K562 (cell line): Measurements from ENCODE around the gene GNAS-AS1. TPM values are rescaled to one million over a fixed set of nuclear protein-coding genes. Genes with fewer than 3 reads are reported as not detected.

Source experiments
- ATAC-seq: fragments of 200-7000 bp; cut with Tn5 transposase; 3 replicates; pipeline ENCODE4 v1.9.1; 2020; ENCODE audit warnings: moderate library complexity
- BruUV-seq: library from RNA; stranded (reverse); fragments of 400-500 nt; replicated peaks from 2 replicates; lab custom pipeline; 2021; lab: Mats Ljungman, UMichigan
- CTCF ChIA-PET: fragments of 300-600 bp; formaldehyde crosslinking; extraction: SDS; loops from one replicate; lab custom pipeline; 2021; ENCODE audit warnings: low intra/inter-chr PET ratio; lab: Yijun Ruan, JAX
- POLR2A ChIA-PET: fragments of 300-600, 350-650 bp; sonication (Branson Sonifier 250); formaldehyde crosslinking; extraction: SDS; loops from one replicate; lab custom pipeline; 2021; ENCODE audit warnings: antibody characterized with exemption, inconsistent platforms; lab: Yijun Ruan, JAX
- DNase-seq, 4 experiments: peaks; one replicate each; pipeline versions ENCODE4 v3.0.0 to v3.0.0-alpha.2; 2011 to 2018; ENCODE audit warnings: low spot score in 3 of 4, mixed read lengths in 3 of 4; ENCODE audit errors: extremely low read depth in 1 of 4
- FAIRE-seq: peaks from 2 replicates; lab custom pipeline; 2011; peaks lifted over from hg19 to GRCh38; lab: Jason Lieb, UNC
- H2AFZ ChIP-seq: 2 replicates; pipeline ENCODE4 v1.6.0; 2011; ENCODE audit warnings: low read depth, low read length, control low read depth, inconsistent platforms
- H3K27ac ChIP-seq: fragments of 200-600 bp; 3 replicates; pipeline ENCODE4 v1.8.0; 2011; ENCODE audit warnings: low read depth, mild to moderate bottlenecking, control low read depth, inconsistent platforms, low read length, moderate library complexity, mixed read lengths; ENCODE audit errors: extremely low read depth
- H3K27me3 ChIP-seq, 2 experiments: fragments of 300-600 bp in 1 of 2; 2 replicates in 1 of 2; 3 replicates in 1 of 2; pipeline versions ENCODE4 v1.6.0 to v1.8.0; 2011; ENCODE audit warnings: inconsistent platforms in 2 of 2, low read length in 2 of 2, mild to moderate bottlenecking in 1 of 2, mixed read lengths in 1 of 2, moderate library complexity in 1 of 2; ENCODE audit not compliant: control insufficient read depth in 2 of 2, insufficient read depth in 2 of 2
- H3K36me3 ChIP-seq: fragments of 300-600 bp; 3 replicates; pipeline ENCODE4 v1.8.0; 2011; ENCODE audit warnings: mild to moderate bottlenecking, low read length, inconsistent platforms; ENCODE audit not compliant: control insufficient read depth, insufficient read depth
- H3K4me1 ChIP-seq, 2 experiments: fragments of 200-600 bp in 1 of 2; replicated peaks in 1 of 2; 2 replicates in 1 of 2; 3 replicates in 1 of 2; pipeline versions ENCODE4 v1.5.1 to v1.8.0; 2011; ENCODE audit warnings: inconsistent platforms in 2 of 2, low read length in 2 of 2, mild to moderate bottlenecking in 1 of 2, mixed read lengths in 1 of 2, moderate library complexity in 1 of 2; ENCODE audit not compliant: control insufficient read depth in 2 of 2, insufficient read depth in 2 of 2
- H3K4me2 ChIP-seq: 2 replicates; pipeline ENCODE4 v1.6.1; 2011; ENCODE audit warnings: low read length, control low read depth, inconsistent platforms, mixed read lengths; ENCODE audit not compliant: insufficient read depth
- H3K4me3 ChIP-seq: fragments of 200-600 bp; sonication (generic), shearing (Covaris generic); 2 replicates; pipeline ENCODE4 v1.5.1; 2016; ENCODE audit warnings: control low read depth, inconsistent platforms
- H3K79me2 ChIP-seq: fragments of 200-600 bp; 3 replicates; pipeline ENCODE4 v1.8.0; 2011; ENCODE audit warnings: low read length, inconsistent platforms; ENCODE audit not compliant: control insufficient read depth, insufficient read depth
- H3K9ac ChIP-seq, 2 experiments: 2 replicates each; pipeline versions ENCODE4 v1.6.0 to v1.6.1; 2011; ENCODE audit warnings: low read depth in 2 of 2, low read length in 2 of 2, control low read depth in 1 of 2, inconsistent platforms in 1 of 2, mild to moderate bottlenecking in 1 of 2, mixed read lengths in 1 of 2; ENCODE audit not compliant: insufficient read depth in 1 of 2
- H3K9me1 ChIP-seq: one replicate; pipeline ENCODE4 v1.6.0; 2011; ENCODE audit warnings: inconsistent platforms, mild to moderate bottlenecking, low read length, moderate library complexity; ENCODE audit not compliant: control insufficient read depth, insufficient read depth
- H3K9me3 ChIP-seq: replicated peaks from 2 replicates; pipeline ENCODE4 v1.5.1; 2011; ENCODE audit warnings: low read depth, low read length, inconsistent platforms; ENCODE audit not compliant: control insufficient read depth, insufficient read depth
- H4K20me1 ChIP-seq: replicated peaks from 2 replicates; pipeline ENCODE4 v1.6.1; 2011; ENCODE audit warnings: low read length, inconsistent platforms, mixed read lengths; ENCODE audit not compliant: control insufficient read depth, insufficient read depth
- BHLHE40 ChIP-seq: IDR thresholded peaks from 2 replicates; pipeline ENCODE4 v1.6.1; 2011; ENCODE audit warnings: low read length, improper control_type of control experiment
- CBX1 ChIP-seq: sonication (generic); IDR thresholded peaks from 2 replicates; pipeline ENCODE4 v1.6.1; 2016; ENCODE audit warnings: antibody characterized with exemption, low read depth, mild to moderate bottlenecking
- MTA3 ChIP-seq: fragments of 450-650 bp; formaldehyde crosslinking; IDR thresholded peaks from 2 replicates; pipeline ENCODE4 v1.6.1; 2017; ENCODE audit warnings: mild to moderate bottlenecking, borderline replicate concordance
- MYC ChIP-seq, 2 experiments: fragments of 250-450 bp in 1 of 2; sonication (Bioruptor Pico) in 1 of 2; IDR thresholded peaks; 2 replicates each; pipeline versions ENCODE4 v1.5.1 to v1.6.1; 2012 to 2021; ENCODE audit warnings: low read depth in 2 of 2, borderline replicate concordance in 1 of 2, improper control_type of control experiment in 1 of 2, low read length in 1 of 2, mild to moderate bottlenecking in 1 of 2, moderate library complexity in 1 of 2
- NFXL1 ChIP-seq: fragments of 450-650 bp; formaldehyde crosslinking; IDR thresholded peaks from 2 replicates; pipeline ENCODE4 v1.4.0; 2021; ENCODE audit warnings: mild to moderate bottlenecking
- PBX2 ChIP-seq, 2 experiments: IDR thresholded peaks in 1 of 2; conservative IDR thresholded peaks in 1 of 2; 2 replicates each; pipeline ENCODE4 v1.6.1; 2016; ENCODE audit warnings: low read depth in 2 of 2, mild to moderate bottlenecking in 1 of 2, missing compliant biosample characterization in 1 of 2, missing genetic modification characterization in 1 of 2, moderate library complexity in 1 of 2
- RAD21 ChIP-seq, 2 experiments: fragments of 250-450 bp in 1 of 2; fragments of 450-650 bp in 1 of 2; sonication (Bioruptor Pico) in 1 of 2; formaldehyde crosslinking in 1 of 2; IDR thresholded peaks in 1 of 2; conservative IDR thresholded peaks in 1 of 2; 2 replicates each; pipeline versions ENCODE4 v1.4.0 to v1.8.0; 2020 to 2022; ENCODE audit warnings: mild to moderate bottlenecking in 2 of 2, moderate library complexity in 1 of 2
- TAF7 ChIP-seq: fragments of 450-650 bp; IDR thresholded peaks from 2 replicates; pipeline ENCODE4 v1.6.1; 2016; ENCODE audit warnings: missing genetic modification characterization, missing compliant biosample characterization
- UBTF ChIP-seq, 2 experiments: IDR thresholded peaks; 2 replicates each; pipeline ENCODE4 v1.6.1; 2012; ENCODE audit warnings: improper control_type of control experiment in 2 of 2, low read depth in 2 of 2, low read length in 2 of 2, borderline replicate concordance in 1 of 2
- ZNF280B ChIP-seq: fragments of 250-450 bp; sonication (Bioruptor Pico); IDR thresholded peaks from 2 replicates; pipeline ENCODE4 v1.5.1; 2021; ENCODE audit warnings: mild to moderate bottlenecking
- ZNF431 ChIP-seq: sonication (generic); formaldehyde crosslinking; IDR thresholded peaks from 2 replicates; pipeline ENCODE4 v1.8.0; 2022; ENCODE audit warnings: mild to moderate bottlenecking, missing genetic modification reagents
- WGBS: fragments of 100-300 bp; shearing (Covaris generic); methylation state at CpG from one replicate; pipeline ENCODE4 v1.1.6; 2016; ENCODE audit warnings: low coverage, mixed read lengths; ENCODE audit not compliant: insufficient coverage; ENCODE audit errors: missing lambda C conversion rate; 5-methylcytosine and 5-hydroxymethylcytosine counted together
- in situ Hi-C: fragments of 300-500 bp; cut with MboI; formaldehyde crosslinking; loops from 4 replicates; pipeline ENCODE4 v1.15.0; 2018; ENCODE audit warnings: inconsistent platforms, mixed read lengths
- intact Hi-C: fragments of 100-400 bp; cut with micrococcal nuclease; formaldehyde crosslinking; loops from 2 replicates; pipeline ENCODE4 v1.14.2; 2022
- polyA plus RNA-seq, 8 experiments: library from polyadenylated mRNA; depleted of rRNA in 4 of 8; stranded (reverse) in 5 of 8; unstranded in 3 of 8; fragments of >200 nt; fragmentation: Nextera tagmentation in 2 of 8; fragmentation: Illumina TruSeq in 1 of 8; extraction: Ambion mirVana in 2 of 8; extraction: Trizol in 1 of 8; gene quantifications; 2 replicates each; pipeline versions ENCODE4 v1.2.1 to v1.2.3, GENCODE V29; 2011 to 2014; ENCODE audit warnings: inconsistent platforms in 1 of 8, missing spikeins in 1 of 8
- total RNA-seq, 7 experiments: library from RNA; depleted of rRNA in 6 of 7; stranded (reverse); fragments of >200 nt in 6 of 7; fragmentation: Illumina TruSeq in 2 of 7; extraction: Trizol in 2 of 7; gene quantifications; 2 replicates each; pipeline versions ENCODE4 v1.2.1 to v1.2.3, GENCODE V29; 2011 to 2021; ENCODE audit warnings: low replicate concordance in 1 of 7

Gene GNAS-AS1
- total and polyA plus RNA-seq, 9 of the 15 experiments (the other 6 are each of a cell fraction or from before 2014, with no cell fraction given), result 0.04 to 2.5 (median 0.25) TPM

GRCh38 chr20:58865843-58866242, 15.1 kb upstream of the GNAS-AS1 start (continued):
- TF ChIP-seq ZNF280B, result no peak
- no peak for TF ChIP-seq CBX1
- TF ChIP-seq, all 486 proteins: peak for 0

GRCh38 chr20:58864346-58864745, 13.6 kb upstream of the GNAS-AS1 start:
- no TSS peak for BruUV-seq
- ChIA-PET POLR2A (interaction anchor here (0.6 to 1.0 kb wide), 4 partner anchors 12 to 218 kb away, joined by 3 to 4 read pairs (median 4); partner anchors contain the start of gene PRELID3B), CTCF (interaction anchor here (0.7 kb wide), 1 partner anchor 358 kb away, joined by 3 read pairs; no protein-coding TSS in a partner anchor)
- DNase-seq (no peak), ATAC-seq (peak; percentile 47; the same call in 1 of the 3 replicates), FAIRE-seq (no peak)
- H3K4me1 ChIP-seq, result no peaks in the 10 kb centered on the region
- no peak overlapping the region for H3K4me2 ChIP-seq
- H3K9me1 ChIP-seq, result no peaks in the 10 kb centered on the region
- intact Hi-C loops (no loop called here), in situ Hi-C loops (no loop called here)
- no peaks in the 10 kb centered on the region for H3K79me2 ChIP-seq
- WGBS, result 0% methylated on average over 2 of the region's 2 CpGs
- no peaks in the 10 kb centered on the region for H4K20me1 ChIP-seq
- H3K9me3 ChIP-seq, result no peaks in the 10 kb centered on the region
- no peak overlapping the region for H3K9ac ChIP-seq
- H3K36me3 ChIP-seq, result no peaks in the 10 kb centered on the region
- H2AFZ ChIP-seq, result no peak overlapping the region
- peaks cover 0 to 6% of the 10 kb centered on the region in 2 experiments; a peak in 2 of 5 replicates for H3K27me3 ChIP-seq
- no peak overlapping the region for H3K27ac ChIP-seq
- no peak overlapping the region for H3K4me3 ChIP-seq
- no peak for TF ChIP-seq UBTF (IDR thresholded peaks at IDR 0.05; ENCODE audit: borderline replicate concordance in 1 of 2, low read depth in 2 of 2, low read length in 2 of 2)
- peak; percentile 35; the same call in 1 of the 2 replicates for TF ChIP-seq MYC (IDR thresholded peaks at IDR 0.05; ENCODE audit: low read depth, low read length)
- TF ChIP-seq MYC (CRISPR knock-in tag; IDR thresholded peaks at IDR 0.05; ENCODE audit: borderline replicate concordance, low read depth), result no peak
- no peak for TF ChIP-seq TAF7 (tag)
- TF ChIP-seq RAD21 (CRISPR knock-in tag; conservative IDR thresholded peaks at IDR 0.05 in 1 of 2, IDR thresholded peaks at IDR 0.05 in 1 of 2), result peak in 1 of 2 experiments; percentile 53; a peak in 2 of 4 replicates
- TF ChIP-seq BHLHE40, result peak; percentile 81
- no peak for TF ChIP-seq NFXL1 (CRISPR knock-in tag)
- TF ChIP-seq PBX2 (CRISPR knock-in tag; IDR thresholded peaks at IDR 0.05; ENCODE audit: low read depth), result no peak
- TF ChIP-seq PBX2 (tag; conservative IDR thresholded peaks at IDR 0.05; ENCODE audit: low read depth), result no peak
- TF ChIP-seq ZNF431, result no peak
- TF ChIP-seq MTA3, result no peak
